AG04449 (cell line): ENCODE results near the gene SRGAP1.

ENCODE experiments used
- CTCF ChIA-PET: fragments of 350-600 bp; formaldehyde crosslinking; extraction: SDS; loops from one replicate; lab custom pipeline; 2021; ENCODE audit warnings: antibody characterized with exemption; lab: Yijun Ruan, JAX
- POLR2A ChIA-PET: fragments of 400-600, 350-600 bp; formaldehyde crosslinking; extraction: SDS; loops from one replicate; lab custom pipeline; 2020; ENCODE audit warnings: antibody characterized with exemption, inconsistent platforms; lab: Yijun Ruan, JAX
- DNase-seq: peaks from one replicate; pipeline ENCODE4 v3.0.0-alpha.2; 2010; ENCODE audit warnings: low read depth, low spot score
- H3K4me3 ChIP-seq: 2 replicates; pipeline ENCODE4 v1.5.1; 2011; ENCODE audit warnings: low read depth, mild to moderate bottlenecking, control low read depth, low read length
- TF ChIP-seq, protein P1 (sequence below): IDR thresholded peaks from one replicate; pipeline ENCODE4 v1.5.1; 2011; ENCODE audit warnings: mild to moderate bottlenecking, moderate library complexity, low read length, control low read depth, inconsistent platforms; ENCODE audit not compliant: insufficient read depth; ENCODE audit errors: missing control alignments

The SRGAP1 gene

DNA sequence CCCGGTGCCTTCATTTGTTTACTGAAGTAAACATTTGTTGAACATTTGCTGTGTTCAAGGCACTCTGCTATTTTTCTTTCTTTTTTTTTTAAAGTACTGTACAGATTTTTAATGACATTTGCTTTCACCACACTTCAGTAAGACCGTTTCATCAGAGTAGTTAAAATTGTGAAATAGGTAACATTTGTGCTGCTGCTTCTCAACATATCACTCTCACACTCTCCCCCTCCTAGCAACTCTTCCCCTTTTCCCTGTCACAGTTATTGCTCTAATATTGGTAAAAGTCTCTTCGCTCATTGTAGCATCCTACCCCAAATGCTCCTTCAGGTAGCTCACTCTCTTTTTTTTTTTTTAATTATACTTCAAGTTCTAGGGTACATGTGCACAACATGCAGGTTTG, 49.6 kb downstream of the SRGAP1 start:
- POLR2A ChIA-PET, result no interaction called here
- TF ChIP-seq, protein P1, sequence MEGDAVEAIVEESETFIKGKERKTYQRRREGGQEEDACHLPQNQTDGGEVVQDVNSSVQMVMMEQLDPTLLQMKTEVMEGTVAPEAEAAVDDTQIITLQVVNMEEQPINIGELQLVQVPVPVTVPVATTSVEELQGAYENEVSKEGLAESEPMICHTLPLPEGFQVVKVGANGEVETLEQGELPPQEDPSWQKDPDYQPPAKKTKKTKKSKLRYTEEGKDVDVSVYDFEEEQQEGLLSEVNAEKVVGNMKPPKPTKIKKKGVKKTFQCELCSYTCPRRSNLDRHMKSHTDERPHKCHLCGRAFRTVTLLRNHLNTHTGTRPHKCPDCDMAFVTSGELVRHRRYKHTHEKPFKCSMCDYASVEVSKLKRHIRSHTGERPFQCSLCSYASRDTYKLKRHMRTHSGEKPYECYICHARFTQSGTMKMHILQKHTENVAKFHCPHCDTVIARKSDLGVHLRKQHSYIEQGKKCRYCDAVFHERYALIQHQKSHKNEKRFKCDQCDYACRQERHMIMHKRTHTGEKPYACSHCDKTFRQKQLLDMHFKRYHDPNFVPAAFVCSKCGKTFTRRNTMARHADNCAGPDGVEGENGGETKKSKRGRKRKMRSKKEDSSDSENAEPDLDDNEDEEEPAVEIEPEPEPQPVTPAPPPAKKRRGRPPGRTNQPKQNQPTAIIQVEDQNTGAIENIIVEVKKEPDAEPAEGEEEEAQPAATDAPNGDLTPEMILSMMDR, result no peak
- no peak for DNase-seq
- CTCF ChIA-PET, result no interaction called here
- no peak overlapping the region for H3K4me3 ChIP-seq

DNA sequence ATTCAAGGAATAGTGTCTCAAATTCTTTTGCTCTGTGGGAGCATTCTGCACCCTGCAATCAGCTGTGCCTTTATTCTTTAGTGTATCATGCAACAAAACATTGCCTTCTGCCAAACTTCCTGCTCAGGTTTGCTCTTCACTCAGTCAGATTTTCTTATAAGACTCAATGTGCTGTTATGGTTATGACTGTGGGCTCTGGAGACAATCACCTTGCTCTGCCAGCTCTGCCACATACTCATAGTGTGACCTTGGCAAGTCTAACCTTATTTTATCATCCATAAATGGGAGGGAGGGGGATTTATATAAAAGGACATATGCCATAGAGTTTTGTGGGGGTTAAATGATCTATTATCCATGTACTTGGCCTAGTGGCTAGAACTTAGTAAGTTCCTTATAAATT, 51.3 kb downstream of the SRGAP1 start:
- no peak for DNase-seq
- ChIA-PET POLR2A (no interaction called here), CTCF (no interaction called here)
- H3K4me3 ChIP-seq, result no peak overlapping the region
- TF ChIP-seq, protein P1, result no peak

DNA sequence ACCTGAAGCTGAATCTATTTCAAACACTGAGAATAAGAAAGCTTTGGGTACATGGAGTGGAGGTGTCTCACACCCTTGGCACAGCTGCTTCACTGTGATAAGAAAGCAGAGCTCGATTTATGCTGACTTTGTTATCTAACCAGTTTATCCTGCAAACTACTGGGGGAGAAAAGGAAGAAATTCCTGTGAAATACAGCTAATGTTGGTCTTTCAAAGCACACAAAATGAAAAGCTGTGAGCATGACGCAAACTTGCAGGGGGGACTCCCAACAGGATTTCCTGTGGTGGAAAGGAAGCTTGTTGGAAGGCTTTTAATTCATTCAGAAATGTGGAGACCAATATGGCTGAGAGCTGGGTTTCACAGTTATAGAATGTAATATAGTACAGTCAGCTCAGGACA, 53.4 kb downstream of the SRGAP1 start:
- no peak overlapping the region for H3K4me3 ChIP-seq
- no peak for DNase-seq
- TF ChIP-seq, protein P1, result no peak
- CTCF ChIA-PET, result interaction anchor here (0.7 to 2.0 kb wide), 5 partner anchors 8 to 54 kb away, joined by 3 to 7 read pairs (median 3); partner anchors contain the start of gene SRGAP1
- POLR2A ChIA-PET, result no interaction called here

DNA sequence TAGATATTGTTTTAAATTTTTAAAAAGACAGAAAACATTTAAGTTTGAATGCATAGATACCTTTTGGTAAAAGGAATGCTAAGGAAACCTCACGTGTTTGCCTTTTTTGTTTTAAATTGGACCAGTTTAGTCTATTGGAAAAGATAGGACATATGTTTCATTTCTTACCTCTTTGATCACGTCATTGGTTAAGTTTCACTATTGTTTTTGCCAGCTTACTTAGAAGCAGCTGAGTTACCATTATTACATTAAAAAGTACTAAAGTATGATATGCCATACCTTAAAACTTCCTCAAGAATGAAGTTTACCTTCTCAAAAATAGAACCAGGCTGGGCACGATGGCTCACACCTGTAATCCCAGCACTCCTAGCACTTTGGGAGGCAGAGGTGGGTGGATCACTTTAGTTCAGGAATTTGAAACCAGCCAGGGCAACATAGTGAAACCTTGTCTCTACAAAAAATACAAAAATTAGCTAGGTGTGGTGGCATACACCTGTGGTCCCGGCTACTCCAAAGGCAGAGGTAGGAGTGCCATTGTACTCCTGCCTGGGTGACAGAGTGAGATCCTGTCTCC, 54.4 kb downstream of the SRGAP1 start:
- DNase-seq, result no peak
- ChIA-PET CTCF (interaction anchor here (1.4 to 2.0 kb wide), 2 partner anchors 13 to 55 kb away, joined by 4 to 7 read pairs; partner anchors contain the start of gene SRGAP1), POLR2A (no interaction called here)
- TF ChIP-seq, protein P1, result no peak
- H3K4me3 ChIP-seq, result no peak overlapping the region

DNA sequence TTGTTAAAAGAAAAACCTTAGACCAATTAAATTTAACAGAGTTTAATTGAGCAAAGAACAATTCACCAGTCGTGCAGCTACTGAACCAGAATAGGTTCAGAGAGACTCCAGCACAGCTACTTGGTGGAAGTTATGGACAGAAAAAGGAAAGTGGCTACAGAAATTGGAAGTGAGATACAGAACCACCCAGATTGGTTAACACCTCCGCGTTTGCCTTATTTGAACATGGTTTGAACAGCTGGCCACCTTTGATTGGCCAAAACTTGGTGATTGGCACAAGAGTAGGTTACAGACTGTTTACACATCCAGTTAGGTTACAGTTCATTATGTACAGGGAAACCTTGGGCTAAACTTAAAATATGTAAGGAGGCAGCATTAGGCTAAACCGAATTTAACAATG, 54.9 kb downstream of the SRGAP1 start:
- POLR2A ChIA-PET, result no interaction called here
- no peak overlapping the region for H3K4me3 ChIP-seq
- TF ChIP-seq, protein P1, result no peak
- no peak for DNase-seq
- CTCF ChIA-PET, result interaction anchor here (1.0 to 1.4 kb wide), 2 partner anchors 12 kb away, joined by 3 to 4 read pairs; no protein-coding TSS in a partner anchor

DNA sequence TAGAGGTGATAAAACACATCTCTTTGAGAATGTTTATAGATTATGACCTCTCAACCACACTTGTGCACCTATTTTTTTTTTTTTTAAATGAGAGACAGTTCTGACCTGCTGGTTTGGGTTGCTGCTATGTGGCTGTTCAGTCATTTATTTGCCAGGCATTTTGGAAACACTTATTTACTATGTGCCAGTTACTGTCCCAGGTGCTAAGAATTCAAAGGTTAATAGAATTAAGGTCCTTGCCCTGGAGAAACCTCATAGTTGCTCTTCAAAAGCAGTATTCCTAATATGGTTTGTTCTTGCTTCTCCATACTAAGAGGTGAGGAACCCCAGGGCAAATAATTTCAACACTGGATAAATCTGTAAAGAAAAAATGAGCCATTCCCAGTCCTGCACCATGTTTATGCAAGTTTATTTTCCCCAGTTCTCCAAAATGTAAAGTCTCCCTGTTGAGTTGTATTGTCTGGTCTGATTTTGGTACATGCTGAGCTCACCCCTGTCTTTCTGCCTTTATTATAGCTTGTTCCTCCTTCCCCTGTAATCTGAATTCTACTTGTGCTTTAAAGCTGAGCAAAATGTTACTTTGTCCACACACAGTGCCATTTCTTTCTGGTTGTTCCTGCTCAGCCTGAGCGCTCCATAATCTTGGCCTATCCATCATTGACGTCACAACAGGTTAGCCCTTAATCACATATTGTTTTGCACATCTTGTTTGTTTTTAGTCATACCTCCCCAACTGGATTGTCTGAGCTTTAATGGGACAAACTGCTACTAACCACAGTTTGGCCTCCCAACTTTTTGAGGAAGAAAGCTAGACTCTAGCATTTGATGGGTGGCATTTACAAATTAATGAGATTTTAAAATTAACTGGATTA, 56.7 kb downstream of the SRGAP1 start:
- H3K4me3 ChIP-seq, result no peak overlapping the region
- ChIA-PET CTCF (interaction anchor here (2.3 kb wide), 1 partner anchor 13 kb away, joined by 7 read pairs; no protein-coding TSS in a partner anchor), POLR2A (interaction anchor here (0.6 to 1.5 kb wide), 3 partner anchors 13 to 1270 kb away, joined by 4 to 8 read pairs (median 5); no protein-coding TSS in a partner anchor)
- TF ChIP-seq, protein P1, result no peak
- no peak for DNase-seq
